MM.1S (cell line): Measurements from ENCODE around the gene SLC22A8.

ENCODE experiments used
- DNase-seq: peaks from one replicate; pipeline ENCODE4 v3.0.0-alpha.2; 2015
- H2AFZ ChIP-seq: fragments of 300-600 bp; sonication (generic); 2 replicates; pipeline ENCODE4 v1.6.0; 2016; ENCODE audit warnings: antibody characterized with exemption, low read length
- H3F3A ChIP-seq: fragments of 300-600 bp; sonication (generic); 2 replicates; pipeline ENCODE4 v1.6.1; 2016; ENCODE audit warnings: mild to moderate bottlenecking, antibody characterized with exemption, low read length, moderate library complexity, mixed read lengths; ENCODE audit not compliant: insufficient read depth
- H3K27ac ChIP-seq: fragments of 300-600 bp; sonication (generic); 2 replicates; pipeline ENCODE4 v1.5.1; 2016; ENCODE audit warnings: mild to moderate bottlenecking, low read length
- H3K27me3 ChIP-seq: fragments of 300-600 bp; sonication (generic); replicated peaks from 2 replicates; pipeline ENCODE4 v1.6.0; 2016; ENCODE audit warnings: low read length; ENCODE audit not compliant: insufficient read depth
- H3K36me3 ChIP-seq: fragments of 300-600 bp; sonication (generic); replicated peaks from 2 replicates; pipeline ENCODE4 v1.6.1; 2016; ENCODE audit warnings: mild to moderate bottlenecking, low read length, mixed read lengths; ENCODE audit not compliant: insufficient read depth
- H3K4me1 ChIP-seq: fragments of 300-600 bp; sonication (generic); 2 replicates; pipeline ENCODE4 v1.6.1; 2016; ENCODE audit warnings: low read length, mixed read lengths
- H3K4me2 ChIP-seq: fragments of 300-600 bp; sonication (generic); 2 replicates; pipeline ENCODE4 v1.6.0; 2016; ENCODE audit warnings: low read depth, low read length
- H3K4me3 ChIP-seq: fragments of 300-600 bp; sonication (generic); 2 replicates; pipeline ENCODE4 v1.5.1; 2016; ENCODE audit warnings: low read length, mixed read lengths
- H3K79me2 ChIP-seq: fragments of 300-600 bp; sonication (generic); 2 replicates; pipeline ENCODE4 v1.6.1; 2016; ENCODE audit warnings: mixed run types, low read length, mixed read lengths
- H3K9ac ChIP-seq: fragments of 300-600 bp; sonication (generic); 2 replicates; pipeline ENCODE4 v1.6.1; 2016; ENCODE audit warnings: low read length, mixed read lengths
- H3K9me2 ChIP-seq: fragments of 300-600 bp; sonication (generic); replicated peaks from 2 replicates; pipeline ENCODE4 v1.6.1; 2016; ENCODE audit warnings: mild to moderate bottlenecking, low read length, mixed read lengths; ENCODE audit not compliant: insufficient read depth
- H3K9me3 ChIP-seq: fragments of 300-600 bp; sonication (generic); replicated peaks from 2 replicates; pipeline ENCODE4 v1.6.1; 2016; ENCODE audit warnings: mild to moderate bottlenecking, low read length, mixed read lengths; ENCODE audit not compliant: insufficient read depth
- H4K20me1 ChIP-seq: fragments of 300-600 bp; sonication (generic); 2 replicates; pipeline ENCODE4 v1.6.1; 2016; ENCODE audit warnings: mild to moderate bottlenecking, low read length, moderate library complexity, mixed read lengths; ENCODE audit not compliant: insufficient read depth
- CTCF ChIP-seq: fragments of 300-600 bp; sonication (generic); IDR thresholded peaks from 2 replicates; pipeline ENCODE4 v1.5.1; 2016; ENCODE audit warnings: antibody characterized with exemption, low read length, mixed read lengths
- EZH2 ChIP-seq: fragments of 300-600 bp; sonication (generic); optimal IDR thresholded peaks from 2 replicates; pipeline ENCODE3; 2017; ENCODE audit warnings: low read depth, mild to moderate bottlenecking, antibody characterized with exemption, low read length, mixed read lengths
- EZH2phosphoT487 ChIP-seq: fragments of 300-600 bp; sonication (generic); IDR thresholded peaks from 2 replicates; pipeline ENCODE4 v1.6.1; 2018; ENCODE audit warnings: antibody characterized with exemption, low read length

SLC22A8 gene

GRCh38 chr11:63032457-63032856 lies 16.8 kb upstream of the SLC22A8 start:
- Histone ChIP-seq H3K36me3 (no peaks in the 10 kb centered on the region), H3K27me3 (no peaks in the 10 kb centered on the region; the same call in 1 of the 2 replicates), H3K9ac (no peak overlapping the region), H3K4me2 (no peak overlapping the region), H3F3A (no peaks in the 10 kb centered on the region), H3K79me2 (no peaks in the 10 kb centered on the region), H3K4me1 (0 out of 2 replicates have a peak, but pooled peaks cover 4% of the 10 kb centered on the region), H3K9me3 (no peaks in the 10 kb centered on the region), H2AFZ (no peak overlapping the region), H3K4me3 (no peak overlapping the region), H4K20me1 (no peaks in the 10 kb centered on the region), H3K9me2 (no peaks in the 10 kb centered on the region), H3K27ac (no peak overlapping the region)
- no peak for DNase-seq
- TF ChIP-seq EZH2phosphoT487 (no peak), EZH2 (no peak), CTCF (no peak)

- H3K4me3 ChIP-seq: no peak overlapping the region
- peak; percentile 71 for DNase-seq
- no peaks in the 10 kb centered on the region for H3F3A ChIP-seq
- H2AFZ ChIP-seq: no peak overlapping the region
- no peaks in the 10 kb centered on the region for H3K36me3 ChIP-seq
- no peaks in the 10 kb centered on the region for H3K4me1 ChIP-seq
- no peaks in the 10 kb centered on the region for H4K20me1 ChIP-seq
- H3K27ac ChIP-seq: no peak overlapping the region
- no peak overlapping the region for H3K9ac ChIP-seq
- TF ChIP-seq CTCF (peak; percentile 100), EZH2 (no peak)
- peaks cover under 1% of the 10 kb centered on the region; the same call in 1 of the 2 replicates for H3K27me3 ChIP-seq
- H3K4me2 ChIP-seq: peak overlapping the region; percentile 17; the same call in 1 of the 2 replicates
- no peaks in the 10 kb centered on the region for H3K9me3 ChIP-seq
- no peaks in the 10 kb centered on the region for H3K79me2 ChIP-seq
- H3K9me2 ChIP-seq: no peaks in the 10 kb centered on the region
Measured at GRCh38 chr11:63023841-63024648, 8.4 kb upstream of the SLC22A8 start.

- TF ChIP-seq EZH2phosphoT487 (no peak), EZH2 (no peak), CTCF (no peak)
- Histone ChIP-seq H3K27ac (no peak overlapping the region), H3K9me2 (no peaks in the 10 kb centered on the region), H3F3A (no peaks in the 10 kb centered on the region), H3K9ac (no peak overlapping the region), H3K4me2 (no peak overlapping the region), H3K36me3 (no peaks in the 10 kb centered on the region), H3K27me3 (peaks cover 7% of the 10 kb centered on the region; the same call in 1 of the 2 replicates), H2AFZ (no peak overlapping the region), H3K4me1 (no peaks in the 10 kb centered on the region), H3K79me2 (no peaks in the 10 kb centered on the region), H3K9me3 (no peaks in the 10 kb centered on the region), H4K20me1 (no peaks in the 10 kb centered on the region), H3K4me3 (no peak overlapping the region)
- no peak for DNase-seq
Measured at GRCh38 chr11:63023222-63023814, 7.7 kb upstream of the SLC22A8 start.
